Raji (cell line): ENCODE measurements around the gene RGL1.

Experiments used
- POLR2A ChIP-seq: IDR thresholded peaks from 2 replicates; pipeline ENCODE4 v1.6.1; 2011; ENCODE audit warnings: low read depth, low read length, control low read depth; ENCODE audit not compliant: insufficient read depth

The RGL1 gene

GRCh38 chr1:183931646-183932271 is 126.8 kb downstream of the RGL1 start:
- no peak for TF ChIP-seq POLR2A

GRCh38 chr1:183932412-183932811 is 127.5 kb downstream of the RGL1 start:
- no peak for TF ChIP-seq POLR2A

DNA sequence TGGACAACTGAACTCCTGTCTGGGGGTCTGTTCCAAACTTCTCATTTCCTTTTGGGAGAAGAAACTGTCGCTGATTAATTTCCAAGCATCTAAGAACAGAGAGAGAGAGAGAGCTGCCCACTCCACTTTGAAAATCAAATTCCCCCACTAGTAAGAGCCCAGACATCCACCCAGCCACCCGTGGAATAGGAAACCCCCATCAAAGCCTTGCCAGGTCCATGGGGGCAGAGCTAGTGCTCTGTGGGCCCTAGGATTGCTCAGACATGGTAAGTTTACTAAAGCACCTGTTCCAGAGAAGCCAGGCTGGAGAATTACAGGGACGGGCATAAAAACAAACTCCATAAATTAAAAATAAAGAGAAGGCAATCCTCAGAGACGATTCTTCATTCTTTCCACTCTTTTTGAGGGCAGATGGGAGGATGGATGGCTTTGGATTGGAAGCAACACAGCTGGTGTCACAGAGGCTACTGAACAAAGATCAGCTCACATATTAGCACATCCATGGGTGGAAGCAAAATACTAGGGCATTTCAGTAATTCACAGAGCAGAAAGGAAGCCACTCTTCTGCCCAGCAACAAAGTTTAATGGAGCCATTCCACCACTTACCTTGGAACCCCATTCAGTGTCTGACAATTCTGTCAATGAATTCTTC is 128.7 kb downstream of the RGL1 start:
- no peak for TF ChIP-seq POLR2A

GRCh38 chr1:183934314-183934713 is 129.4 kb downstream of the RGL1 start:
- no peak for TF ChIP-seq POLR2A

DNA sequence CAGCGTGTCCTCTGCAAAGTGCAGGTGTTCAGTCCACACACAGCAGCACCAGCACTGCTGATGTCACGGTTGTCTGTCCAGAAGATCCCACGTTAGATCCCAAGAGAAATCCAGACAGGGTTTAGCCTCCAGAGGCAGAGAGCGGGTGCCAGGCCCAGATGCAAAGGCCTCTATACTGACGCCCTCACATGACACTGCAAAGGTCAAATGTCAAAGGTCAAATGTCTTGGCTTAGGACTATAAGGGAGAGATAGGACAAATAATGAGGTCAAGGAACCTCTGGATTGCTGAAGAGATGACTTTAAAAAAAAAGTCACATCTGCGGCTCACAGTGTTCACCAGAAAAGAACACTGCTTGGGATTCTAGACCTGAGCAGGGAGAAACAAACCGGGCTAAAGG is 131.1 kb downstream of the RGL1 start:
- TF ChIP-seq POLR2A, result no peak

DNA sequence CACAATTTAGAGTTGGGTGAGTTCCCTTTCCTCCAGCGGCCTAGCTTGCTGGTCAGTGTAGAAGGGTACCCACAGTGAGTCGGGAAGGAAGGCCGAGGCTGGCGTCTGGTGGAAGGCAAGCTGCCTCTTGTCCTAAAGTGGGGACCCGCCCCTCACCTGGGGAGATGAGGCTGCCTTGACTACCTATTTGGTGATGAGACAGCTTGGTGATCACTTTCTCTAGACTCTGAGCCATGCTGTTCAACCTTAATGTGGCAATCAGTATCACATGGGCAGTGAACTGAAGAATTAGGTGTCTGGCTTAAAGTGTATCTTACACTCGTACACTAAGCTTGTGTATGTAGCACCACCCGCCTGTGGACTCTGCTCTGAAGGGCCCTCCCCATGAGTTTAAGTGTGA is 131.9 kb downstream of the RGL1 start:
- no peak for TF ChIP-seq POLR2A

GRCh38 chr1:183937611-183938010 is 132.7 kb downstream of the RGL1 start:
- TF ChIP-seq POLR2A, result no peak

DNA sequence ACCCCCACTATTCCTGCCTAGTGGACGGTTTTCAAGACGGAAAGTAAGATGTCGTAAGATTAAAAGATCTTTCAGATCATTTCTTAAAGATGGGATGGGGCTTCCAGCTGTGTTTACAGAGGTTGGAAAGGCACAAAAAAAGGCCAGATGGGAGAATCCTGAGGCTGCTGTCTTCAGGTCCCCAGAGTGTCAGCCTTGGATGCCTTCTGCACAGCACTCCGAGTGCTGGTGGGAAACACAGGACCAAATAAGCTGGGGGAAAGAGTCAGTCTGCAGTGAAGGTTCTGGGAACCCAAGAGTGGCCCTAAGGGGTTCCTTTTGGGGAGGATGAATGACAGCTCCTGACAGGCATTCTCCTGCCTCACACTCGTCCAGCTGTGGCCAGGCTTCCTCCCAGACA is 136.1 kb downstream of the RGL1 start:
- no peak for TF ChIP-seq POLR2A

DNA sequence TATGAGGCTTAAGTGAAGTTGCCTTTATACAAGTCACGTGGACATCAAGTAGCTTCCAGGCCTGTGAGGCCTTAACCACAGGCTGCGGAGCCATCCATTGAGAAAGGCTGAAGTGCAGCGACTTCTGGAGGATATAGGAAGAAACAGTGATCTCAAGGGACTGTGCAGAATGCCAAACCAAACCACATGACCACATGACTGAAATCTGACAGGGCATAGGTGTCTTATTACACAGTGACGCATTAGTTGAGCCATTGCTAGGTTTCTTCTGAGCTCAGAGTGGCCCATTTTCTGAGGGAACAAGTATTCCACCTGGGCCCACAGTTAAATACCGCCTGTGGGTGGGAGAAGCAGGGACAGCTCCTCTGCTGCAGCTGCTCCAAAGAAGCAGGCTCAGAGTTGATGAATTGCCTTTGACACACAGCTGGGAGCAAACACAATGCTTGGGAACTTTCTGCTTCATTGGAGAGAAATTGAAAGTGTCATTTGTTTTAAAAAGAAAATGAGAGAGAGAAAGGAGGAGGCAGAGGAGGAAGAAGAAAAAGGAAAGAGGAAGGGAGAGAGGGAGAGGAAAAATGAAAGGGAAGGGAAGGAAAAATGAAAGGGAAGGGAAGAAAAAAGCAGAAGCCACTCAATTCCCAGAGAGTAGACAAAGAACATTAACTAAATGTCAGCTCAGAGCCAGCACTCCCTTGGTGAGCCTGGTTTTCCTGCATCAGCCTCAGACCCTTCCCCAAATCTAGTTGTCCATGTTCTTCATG is 138.2 kb downstream of the RGL1 start:
- no peak for TF ChIP-seq POLR2A

- no peak for TF ChIP-seq POLR2A
Observed at GRCh38 chr1:183945428-183946319, 140.8 kb downstream of the RGL1 start.

DNA sequence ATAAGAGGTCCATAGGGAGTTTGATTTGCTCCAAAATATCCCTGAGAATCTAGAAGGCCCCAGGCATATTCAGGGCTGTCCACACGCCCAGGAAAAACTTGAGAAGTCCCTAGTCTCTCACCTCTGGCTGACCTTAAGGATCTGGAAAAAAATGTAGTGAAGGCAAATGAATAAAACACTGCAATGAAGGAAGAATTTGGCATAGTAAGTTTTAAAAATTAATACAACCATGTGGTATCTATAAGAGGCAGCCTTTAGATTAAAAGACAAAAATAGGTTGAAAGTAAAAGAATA is 141.3 kb downstream of the RGL1 start:
- no peak for TF ChIP-seq POLR2A

DNA sequence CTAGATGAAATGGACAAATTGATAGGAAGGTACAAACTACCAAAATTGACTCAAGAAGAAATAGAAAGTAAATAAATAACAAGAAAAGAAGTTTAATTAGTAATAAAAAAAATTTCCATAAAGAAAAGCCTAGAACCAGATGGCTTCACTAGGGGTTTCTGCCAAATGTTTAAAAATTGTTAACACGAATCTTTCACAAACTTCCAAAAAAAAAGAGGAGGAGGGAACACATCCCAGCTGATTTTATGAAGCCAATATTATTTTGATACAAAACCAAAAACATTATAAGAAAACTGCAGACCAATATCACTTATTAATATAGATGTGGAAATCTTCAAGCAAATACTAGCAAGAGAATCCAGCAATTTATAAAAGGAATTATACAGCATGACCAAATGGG is 143.1 kb downstream of the RGL1 start:
- no peak for TF ChIP-seq POLR2A

DNA sequence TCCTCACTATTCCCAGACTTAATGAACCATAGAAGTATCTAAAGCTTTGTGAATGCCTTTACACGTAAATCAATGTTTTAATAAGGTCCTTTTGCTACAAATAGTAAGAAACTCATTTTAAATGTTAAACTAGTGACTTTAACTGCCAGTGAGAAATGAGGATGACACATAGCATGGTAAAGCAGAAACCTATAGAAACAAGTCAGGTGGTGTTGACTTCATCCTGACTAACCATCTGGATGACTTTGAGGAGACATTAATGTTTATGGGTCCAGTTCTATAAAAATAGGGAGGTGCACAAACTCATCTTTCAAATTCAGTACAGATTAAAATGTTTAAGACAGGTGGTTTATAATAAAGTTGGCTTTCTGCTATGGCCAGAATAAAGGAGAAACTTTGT is 147.2 kb downstream of the RGL1 start:
- no peak for TF ChIP-seq POLR2A

DNA sequence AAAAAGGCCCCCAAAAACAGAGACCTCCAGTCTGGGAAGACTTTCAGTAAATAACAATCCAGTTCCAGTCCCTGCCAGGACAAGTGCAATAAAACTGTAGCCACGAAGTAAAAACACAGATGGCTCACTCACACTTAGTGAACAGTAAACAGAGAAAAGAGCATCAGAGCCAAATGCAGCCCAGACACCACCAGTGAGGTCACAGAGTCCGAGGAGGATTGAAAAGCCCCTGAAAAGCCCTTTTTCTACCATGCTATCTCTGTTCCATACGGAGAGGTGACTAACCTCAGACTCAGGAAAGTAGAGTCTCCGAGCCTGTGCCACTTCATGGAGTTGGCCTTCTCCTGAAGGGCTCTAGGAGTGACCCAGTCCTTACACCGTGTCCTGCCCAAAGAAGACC is 148.1 kb downstream of the RGL1 start:
- TF ChIP-seq POLR2A, result no peak

DNA sequence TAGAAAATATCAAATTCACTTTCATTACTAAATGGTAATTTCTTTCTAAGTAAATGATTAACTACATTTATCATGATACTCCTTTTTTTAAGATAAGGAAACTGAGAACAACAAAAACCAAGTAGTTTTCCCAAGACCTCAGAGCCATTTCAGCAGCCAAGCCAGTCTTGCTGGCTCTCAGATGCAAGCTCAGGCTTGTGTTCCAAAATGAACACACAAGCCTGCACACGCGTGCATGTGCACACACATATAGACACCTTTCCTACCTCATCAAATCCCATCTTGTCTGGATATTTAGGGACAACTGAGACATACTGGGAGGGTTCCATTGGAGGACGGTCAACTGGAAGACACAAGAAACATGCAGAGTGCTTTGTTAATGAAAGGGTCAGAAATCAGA is 149.6 kb downstream of the RGL1 start:
- TF ChIP-seq POLR2A, result no peak
